ENCODE measurements around the gene MUC20.

GRCh38 chr3:195700319-195700718, 20.5 kb upstream of the MUC20 start:
- TF ChIP-seq, protein P1, sequence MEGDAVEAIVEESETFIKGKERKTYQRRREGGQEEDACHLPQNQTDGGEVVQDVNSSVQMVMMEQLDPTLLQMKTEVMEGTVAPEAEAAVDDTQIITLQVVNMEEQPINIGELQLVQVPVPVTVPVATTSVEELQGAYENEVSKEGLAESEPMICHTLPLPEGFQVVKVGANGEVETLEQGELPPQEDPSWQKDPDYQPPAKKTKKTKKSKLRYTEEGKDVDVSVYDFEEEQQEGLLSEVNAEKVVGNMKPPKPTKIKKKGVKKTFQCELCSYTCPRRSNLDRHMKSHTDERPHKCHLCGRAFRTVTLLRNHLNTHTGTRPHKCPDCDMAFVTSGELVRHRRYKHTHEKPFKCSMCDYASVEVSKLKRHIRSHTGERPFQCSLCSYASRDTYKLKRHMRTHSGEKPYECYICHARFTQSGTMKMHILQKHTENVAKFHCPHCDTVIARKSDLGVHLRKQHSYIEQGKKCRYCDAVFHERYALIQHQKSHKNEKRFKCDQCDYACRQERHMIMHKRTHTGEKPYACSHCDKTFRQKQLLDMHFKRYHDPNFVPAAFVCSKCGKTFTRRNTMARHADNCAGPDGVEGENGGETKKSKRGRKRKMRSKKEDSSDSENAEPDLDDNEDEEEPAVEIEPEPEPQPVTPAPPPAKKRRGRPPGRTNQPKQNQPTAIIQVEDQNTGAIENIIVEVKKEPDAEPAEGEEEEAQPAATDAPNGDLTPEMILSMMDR (optimal IDR thresholded peaks at IDR 0.05 in 1 of 3, IDR thresholded peaks at IDR 0.05 in 1 of 3, conservative IDR thresholded peaks at IDR 0.05 in 1 of 3; ENCODE audit: extremely low read depth in 1 of 3, insufficient read depth in 2 of 3, low read length in 3 of 3): no peak
- TF ChIP-seq EZH2 (IDR thresholded peaks at IDR 0.05; ENCODE audit: low read length): no peak

Measured in keratinocyte (primary cell).